Measurements from ENCODE around the gene WTAP. TPM values are rescaled to one million over a fixed set of nuclear protein-coding genes. Genes with fewer than 3 reads are reported as not detected.

Gene WTAP
- total and polyA plus RNA-seq, 4 donors, result 21.0 to 43.8 (median 36.5) TPM

DNA sequence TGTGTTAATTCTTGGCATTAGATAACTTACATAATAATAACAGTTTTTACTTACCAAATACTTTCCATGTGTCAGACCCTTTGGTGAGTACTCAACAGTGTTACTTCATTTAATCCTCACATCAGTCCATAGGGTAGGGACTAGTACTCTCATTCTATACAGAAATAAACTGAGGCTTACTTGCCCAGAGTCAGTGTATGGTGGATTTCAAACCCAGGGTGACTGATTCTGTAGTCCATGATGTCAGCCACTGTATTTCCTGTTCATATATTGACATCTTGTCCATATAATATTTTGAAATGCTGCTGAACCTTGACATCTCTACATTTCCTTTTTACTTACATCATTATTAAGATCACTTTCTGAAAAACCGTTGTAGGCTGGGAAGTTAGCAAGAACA, 70.2 kb downstream of the WTAP start:
- TF ChIP-seq NR2F2 (IDR thresholded peaks at IDR 0.05), result no peak
- TF ChIP-seq GABPA (IDR thresholded peaks at IDR 0.05 in 1 of 2, conservative IDR thresholded peaks at IDR 0.05 in 1 of 2), result no peak
- TF ChIP-seq FOXA2 (IDR thresholded peaks at IDR 0.05), result no peak
- TF ChIP-seq EGR1 (IDR thresholded peaks at IDR 0.05; ENCODE audit: low read depth in 2 of 2), result no peak
- no peak for TF ChIP-seq JUND (IDR thresholded peaks at IDR 0.05)
- TF ChIP-seq ATF3 (IDR thresholded peaks at IDR 0.05), result no peak
- TF ChIP-seq FOXA1 (IDR thresholded peaks at IDR 0.05), result no peak
- TF ChIP-seq, protein P1, sequence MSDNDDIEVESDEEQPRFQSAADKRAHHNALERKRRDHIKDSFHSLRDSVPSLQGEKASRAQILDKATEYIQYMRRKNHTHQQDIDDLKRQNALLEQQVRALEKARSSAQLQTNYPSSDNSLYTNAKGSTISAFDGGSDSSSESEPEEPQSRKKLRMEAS (IDR thresholded peaks at IDR 0.05), result no peak
- TF ChIP-seq RAD21 (IDR thresholded peaks at IDR 0.05), result no peak
- no peak for TF ChIP-seq ZBTB33 (IDR thresholded peaks at IDR 0.05)
- no peak for TF ChIP-seq RXRA (IDR thresholded peaks at IDR 0.05)
- no peak for TF ChIP-seq REST (IDR thresholded peaks at IDR 0.05)
- H3K36me3 ChIP-seq (ENCODE audit: control insufficient read depth in 4 of 4, insufficient read depth in 3 of 4, low read depth in 1 of 4, low read length in 3 of 4), result peaks cover 6 to 28% (median 21%) of the 10 kb centered on the region in 4 donors

GRCh38 chr6:159800141-159800865, 73.0 kb downstream of the WTAP start, which contains the start of gene PNLDC1:
TSS of gene PNLDC1 (plus strand) at chr6:159800276. CDS start at chr6:159800308, 32 bp downstream.
- 93% methylated on average over 50 of the region's 50 CpGs for WGBS
- Histone ChIP-seq H3K4me1 (ENCODE audit: control insufficient read depth in 4 of 4, insufficient read depth in 4 of 4, low read length in 3 of 4) (no peaks in the 10 kb centered on the region), H3K27me3 (ENCODE audit: control insufficient read depth in 4 of 4, insufficient read depth in 4 of 4, low read length in 3 of 4) (no peaks in the 10 kb centered on the region), H3K9ac (ENCODE audit: low read depth in 1 of 2, low read length in 2 of 2) (no peak within 1 kb of the TSS), H3K4me3 (ENCODE audit: low read depth in 1 of 3, low read length in 3 of 3) (no peak within 1 kb of the TSS), H3K27ac (ENCODE audit: low read depth in 1 of 2, low read length in 2 of 2) (no peak within 1 kb of the TSS), H3K9me3 (ENCODE audit: control insufficient read depth in 4 of 4, low read length in 3 of 4) (no peaks in the 10 kb centered on the region), H3K36me3 (ENCODE audit: control insufficient read depth in 4 of 4, insufficient read depth in 3 of 4, low read depth in 1 of 4, low read length in 3 of 4) (peaks cover 5 to 27% (median 20%) of the 10 kb centered on the region in 4 donors)
- DNase-seq (ENCODE audit: low spot score), result no peak
- TF ChIP-seq TAF1 (conservative IDR thresholded peaks at IDR 0.05), result no peak
- TF ChIP-seq, protein P1 (IDR thresholded peaks at IDR 0.05), result no peak
- no peak for TF ChIP-seq RAD21 (IDR thresholded peaks at IDR 0.05)
- no peak for TF ChIP-seq EGR1 (IDR thresholded peaks at IDR 0.05; ENCODE audit: low read depth in 2 of 2)
- TF ChIP-seq FOXA2 (IDR thresholded peaks at IDR 0.05), result no peak
- TF ChIP-seq GABPA (IDR thresholded peaks at IDR 0.05 in 1 of 2, conservative IDR thresholded peaks at IDR 0.05 in 1 of 2), result no peak
- TF ChIP-seq, protein P2, sequence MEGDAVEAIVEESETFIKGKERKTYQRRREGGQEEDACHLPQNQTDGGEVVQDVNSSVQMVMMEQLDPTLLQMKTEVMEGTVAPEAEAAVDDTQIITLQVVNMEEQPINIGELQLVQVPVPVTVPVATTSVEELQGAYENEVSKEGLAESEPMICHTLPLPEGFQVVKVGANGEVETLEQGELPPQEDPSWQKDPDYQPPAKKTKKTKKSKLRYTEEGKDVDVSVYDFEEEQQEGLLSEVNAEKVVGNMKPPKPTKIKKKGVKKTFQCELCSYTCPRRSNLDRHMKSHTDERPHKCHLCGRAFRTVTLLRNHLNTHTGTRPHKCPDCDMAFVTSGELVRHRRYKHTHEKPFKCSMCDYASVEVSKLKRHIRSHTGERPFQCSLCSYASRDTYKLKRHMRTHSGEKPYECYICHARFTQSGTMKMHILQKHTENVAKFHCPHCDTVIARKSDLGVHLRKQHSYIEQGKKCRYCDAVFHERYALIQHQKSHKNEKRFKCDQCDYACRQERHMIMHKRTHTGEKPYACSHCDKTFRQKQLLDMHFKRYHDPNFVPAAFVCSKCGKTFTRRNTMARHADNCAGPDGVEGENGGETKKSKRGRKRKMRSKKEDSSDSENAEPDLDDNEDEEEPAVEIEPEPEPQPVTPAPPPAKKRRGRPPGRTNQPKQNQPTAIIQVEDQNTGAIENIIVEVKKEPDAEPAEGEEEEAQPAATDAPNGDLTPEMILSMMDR (IDR thresholded peaks at IDR 0.05; ENCODE audit: low read depth, low read length, missing input control), result no peak
- no peak for TF ChIP-seq RXRA (IDR thresholded peaks at IDR 0.05)
- no peak for TF ChIP-seq SP1 (IDR thresholded peaks at IDR 0.05)
- TF ChIP-seq YY1 (IDR thresholded peaks at IDR 0.05), result no peak
- TF ChIP-seq NR2F2 (IDR thresholded peaks at IDR 0.05), result no peak
- no peak for TF ChIP-seq FOXA1 (IDR thresholded peaks at IDR 0.05)
- TF ChIP-seq ATF3 (IDR thresholded peaks at IDR 0.05), result no peak
- TF ChIP-seq ZBTB33 (IDR thresholded peaks at IDR 0.05), result no peak
- no peak for TF ChIP-seq HNF4G (IDR thresholded peaks at IDR 0.05)
- TF ChIP-seq HNF4A (conservative IDR thresholded peaks at IDR 0.05), result no peak
- no peak for TF ChIP-seq JUND (IDR thresholded peaks at IDR 0.05)

More for the DNA sequence above, 70.2 kb downstream of the WTAP start:
- no peak overlapping the region for H3K4me3 ChIP-seq (ENCODE audit: low read depth in 1 of 3, low read length in 3 of 3)
- H3K27ac ChIP-seq (ENCODE audit: low read depth in 1 of 2, low read length in 2 of 2), result no peak overlapping the region
- no peaks in the 10 kb centered on the region for H3K9me3 ChIP-seq (ENCODE audit: control insufficient read depth in 4 of 4, low read length in 3 of 4)
- DNase-seq (ENCODE audit: low spot score), result no peak
- no peaks in the 10 kb centered on the region for H3K27me3 ChIP-seq (ENCODE audit: control insufficient read depth in 4 of 4, insufficient read depth in 4 of 4, low read length in 3 of 4)
- no peak overlapping the region for H3K9ac ChIP-seq (ENCODE audit: low read depth in 1 of 2, low read length in 2 of 2)
- WGBS, result 42% methylated on average over 1 of the region's 1 CpG
- H3K4me1 ChIP-seq (ENCODE audit: control insufficient read depth in 4 of 4, insufficient read depth in 4 of 4, low read length in 3 of 4), result no peaks in the 10 kb centered on the region

Data from liver (tissue), 9 donors.